NCI-H510A (cell line): ENCODE results near the gene B3GNT3.

Source experiments
- DNase-seq: peaks from one replicate; lab custom pipeline; 2025; lab: John Stamatoyannopoulos, UW

Gene B3GNT3

GRCh38 chr19:17794731-17795494 is at the start of gene B3GNT3:
TSS of gene B3GNT3 (plus strand) at chr19:17795138. CDS start at chr19:17807808, 12,670 bp downstream.
- DNase-seq, result peak; percentile 78

GRCh38 chr19:17747205-17748098 is 47.5 kb upstream of the B3GNT3 start:
- DNase-seq, result peak; percentile 90

GRCh38 chr19:17748884-17749638 is 45.9 kb upstream of the B3GNT3 start:
- no peak for DNase-seq

- DNase-seq, result no peak
Observed at GRCh38 chr19:17749912-17750317, 45.0 kb upstream of the B3GNT3 start.

- DNase-seq, result no peak
Observed at GRCh38 chr19:17751103-17751911, 43.6 kb upstream of the B3GNT3 start, which contains the start of gene FCHO1. TSS of gene FCHO1 (plus strand) at chr19:17751477. CDS start at chr19:17755165, 3,688 bp downstream.

- DNase-seq, result no peak
Observed at GRCh38 chr19:17751912-17752273, 43.0 kb upstream of the B3GNT3 start.

GRCh38 chr19:17752865-17753639 is 41.9 kb upstream of the B3GNT3 start:
- DNase-seq, result no peak

GRCh38 chr19:17753976-17754375 is 41.0 kb upstream of the B3GNT3 start:
- DNase-seq, result no peak

GRCh38 chr19:17754634-17755442 is 40.1 kb upstream of the B3GNT3 start:
- DNase-seq, result no peak

GRCh38 chr19:17755443-17755890 is 39.5 kb upstream of the B3GNT3 start:
- no peak for DNase-seq

GRCh38 chr19:17755977-17756670 is 38.8 kb upstream of the B3GNT3 start:
- peak; percentile 34 for DNase-seq

GRCh38 chr19:17757125-17757524 is 37.8 kb upstream of the B3GNT3 start:
- no peak for DNase-seq

- DNase-seq, result no peak
Observed at GRCh38 chr19:17758515-17758914, 36.4 kb upstream of the B3GNT3 start.

GRCh38 chr19:17761148-17761547 is 33.8 kb upstream of the B3GNT3 start:
- DNase-seq, result no peak

- DNase-seq, result no peak
Observed at GRCh38 chr19:17762505-17763229, 32.3 kb upstream of the B3GNT3 start.

GRCh38 chr19:17764348-17764747 is 30.6 kb upstream of the B3GNT3 start:
- no peak for DNase-seq

- DNase-seq, result no peak
Observed at GRCh38 chr19:17765069-17765618, 29.8 kb upstream of the B3GNT3 start.

- peak; percentile 55 for DNase-seq
Observed at GRCh38 chr19:17766543-17767131, 28.3 kb upstream of the B3GNT3 start.
